ENCODE data around the gene BICRA. TPM values are rescaled to one million over a fixed set of nuclear protein-coding genes. Genes with fewer than 3 reads are reported as not detected.

Gene BICRA
- total and polyA plus RNA-seq, 2 of the 4 experiments (the other 2 are of a cell fraction), result 1.8 to 3.5 TPM

DNA sequence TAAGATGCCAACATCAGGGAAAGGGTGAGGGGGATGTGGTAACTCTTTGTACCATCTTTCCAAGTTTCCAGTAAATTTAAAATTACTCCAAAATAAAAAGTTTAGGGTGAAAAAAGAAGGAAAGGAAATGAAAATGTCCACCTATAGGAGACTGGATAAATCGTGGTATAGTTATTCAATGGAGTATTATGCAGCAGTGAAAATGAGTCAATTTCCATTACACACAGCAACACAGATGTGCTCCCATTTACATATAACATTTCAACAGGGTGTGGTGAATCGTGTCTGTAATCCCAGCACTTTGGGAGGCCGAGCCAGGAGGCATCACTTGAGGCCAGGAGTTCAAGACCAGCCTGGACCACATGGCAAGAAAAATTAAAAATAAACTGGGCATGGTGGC is 28.5 kb upstream of the BICRA start:
- Histone ChIP-seq H4K8ac (ENCODE audit: low read depth in 2 of 2, low read length in 2 of 2) (no peak overlapping the region), H2BK120ac (ENCODE audit: low read depth, low read length) (no peak overlapping the region), H2AK9ac (replicated peaks; ENCODE audit: low read depth, low read length, poor library complexity) (no peak overlapping the region), H3K23ac (ENCODE audit: low read depth, low read length) (no peak overlapping the region), H3K9ac (ENCODE audit: low read depth, low read length) (no peak overlapping the region), H4K5ac (ENCODE audit: low read depth, low read length) (no peak overlapping the region), H4K91ac (ENCODE audit: insufficient read depth, low read depth, low read length) (no peak overlapping the region), H2BK5ac (ENCODE audit: low read depth, low read length, poor library complexity, severe bottlenecking) (no peak overlapping the region), H2BK20ac (ENCODE audit: low read depth, low read length) (no peak overlapping the region), H3K27me3 (ENCODE audit: control insufficient read depth, insufficient read depth, low read length) (no peaks in the 10 kb centered on the region), H3K14ac (replicated peaks; ENCODE audit: low read depth, low read length) (no peak overlapping the region), H3K18ac (ENCODE audit: low read depth, low read length) (no peak overlapping the region), H3K4me2 (ENCODE audit: low read depth, low read length) (no peak overlapping the region), H3K4me3 (ENCODE audit: insufficient read depth, low read depth, low read length) (no peak overlapping the region), H3K4me1 (ENCODE audit: control insufficient read depth, insufficient read depth, low read length) (peaks cover 7% of the 10 kb centered on the region; the same call in 1 of the 2 replicates), H3K36me3 (ENCODE audit: control insufficient read depth, insufficient read depth, low read length) (no peaks in the 10 kb centered on the region), H3K9me1 (ENCODE audit: insufficient read depth, low read length) (peaks cover 11% of the 10 kb centered on the region), H2AFZ (replicated peaks; ENCODE audit: low read length, poor library complexity) (no peak overlapping the region), H3K56ac (ENCODE audit: extremely low read depth, insufficient read depth, low read length) (no peak overlapping the region), H3K79me1 (ENCODE audit: low read depth in 1 of 2, low read length in 2 of 2) (no peaks in the 10 kb centered on the region; a peak in 1 of 4 replicates), H4K20me1 (ENCODE audit: insufficient read depth, low read length) (no peaks in the 10 kb centered on the region), H2AK5ac (ENCODE audit: low read depth, low read length) (no peak overlapping the region), H3K9me3 (ENCODE audit: control insufficient read depth, insufficient read depth, low read length) (0 out of 2 replicates have a peak, but pooled peaks cover 2% of the 10 kb centered on the region), H3K27ac (ENCODE audit: insufficient read depth, low read length) (no peak overlapping the region), H3K4ac (ENCODE audit: low read depth, low read length) (no peak overlapping the region), H2BK15ac (ENCODE audit: low read depth, low read length) (no peak overlapping the region)
- no TSS peak for BruUV-seq (replicated peaks)
- DNase-seq (no peak), ATAC-seq (ENCODE audit: low read depth) (no peak)
- CTCF ChIA-PET, result no interaction called here
- POLR2A ChIA-PET (ENCODE audit: unreplicated experiment), result no interaction called here
- dilution Hi-C loops (cut with HindIII; ENCODE audit: low sequenced_read_pairs, unreplicated experiment) (no loop called here), in situ Hi-C loops (cut with MboI; ENCODE audit: low sequenced_read_pairs) (no loop called here), intact Hi-C loops (cut with micrococcal nuclease) (no loop called here)
- TF ChIP-seq RCOR1 (IDR thresholded peaks at IDR 0.05; ENCODE audit: insufficient replicate concordance, low read length) (no peak), SMC3 (IDR thresholded peaks at IDR 0.05; ENCODE audit: low read depth, low read length) (no peak), MAFK (IDR thresholded peaks at IDR 0.05; ENCODE audit: low read depth, low read length) (no peak)
- TF ChIP-seq, protein P1, sequence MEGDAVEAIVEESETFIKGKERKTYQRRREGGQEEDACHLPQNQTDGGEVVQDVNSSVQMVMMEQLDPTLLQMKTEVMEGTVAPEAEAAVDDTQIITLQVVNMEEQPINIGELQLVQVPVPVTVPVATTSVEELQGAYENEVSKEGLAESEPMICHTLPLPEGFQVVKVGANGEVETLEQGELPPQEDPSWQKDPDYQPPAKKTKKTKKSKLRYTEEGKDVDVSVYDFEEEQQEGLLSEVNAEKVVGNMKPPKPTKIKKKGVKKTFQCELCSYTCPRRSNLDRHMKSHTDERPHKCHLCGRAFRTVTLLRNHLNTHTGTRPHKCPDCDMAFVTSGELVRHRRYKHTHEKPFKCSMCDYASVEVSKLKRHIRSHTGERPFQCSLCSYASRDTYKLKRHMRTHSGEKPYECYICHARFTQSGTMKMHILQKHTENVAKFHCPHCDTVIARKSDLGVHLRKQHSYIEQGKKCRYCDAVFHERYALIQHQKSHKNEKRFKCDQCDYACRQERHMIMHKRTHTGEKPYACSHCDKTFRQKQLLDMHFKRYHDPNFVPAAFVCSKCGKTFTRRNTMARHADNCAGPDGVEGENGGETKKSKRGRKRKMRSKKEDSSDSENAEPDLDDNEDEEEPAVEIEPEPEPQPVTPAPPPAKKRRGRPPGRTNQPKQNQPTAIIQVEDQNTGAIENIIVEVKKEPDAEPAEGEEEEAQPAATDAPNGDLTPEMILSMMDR (conservative IDR thresholded peaks at IDR 0.05; ENCODE audit: low read depth, low read length), result no peak
- TF ChIP-seq, protein P2, sequence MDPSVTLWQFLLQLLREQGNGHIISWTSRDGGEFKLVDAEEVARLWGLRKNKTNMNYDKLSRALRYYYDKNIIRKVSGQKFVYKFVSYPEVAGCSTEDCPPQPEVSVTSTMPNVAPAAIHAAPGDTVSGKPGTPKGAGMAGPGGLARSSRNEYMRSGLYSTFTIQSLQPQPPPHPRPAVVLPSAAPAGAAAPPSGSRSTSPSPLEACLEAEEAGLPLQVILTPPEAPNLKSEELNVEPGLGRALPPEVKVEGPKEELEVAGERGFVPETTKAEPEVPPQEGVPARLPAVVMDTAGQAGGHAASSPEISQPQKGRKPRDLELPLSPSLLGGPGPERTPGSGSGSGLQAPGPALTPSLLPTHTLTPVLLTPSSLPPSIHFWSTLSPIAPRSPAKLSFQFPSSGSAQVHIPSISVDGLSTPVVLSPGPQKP (IDR thresholded peaks at IDR 0.05; ENCODE audit: borderline replicate concordance, low read depth, low read length), result no peak
- WGBS, 2 experiments (ENCODE audit: extremely low coverage in 2 of 2, insufficient read length in 1 of 2), result no CpG with 5 or more reads among the region's 3 CpGs
